ENCODE data around the gene ERCC6L2. TPM values are rescaled to one million over a fixed set of nuclear protein-coding genes. Genes with fewer than 3 reads are reported as not detected.

The ERCC6L2 gene
- total RNA-seq, 1 donor from 2014 or later: 21.7 TPM

DNA sequence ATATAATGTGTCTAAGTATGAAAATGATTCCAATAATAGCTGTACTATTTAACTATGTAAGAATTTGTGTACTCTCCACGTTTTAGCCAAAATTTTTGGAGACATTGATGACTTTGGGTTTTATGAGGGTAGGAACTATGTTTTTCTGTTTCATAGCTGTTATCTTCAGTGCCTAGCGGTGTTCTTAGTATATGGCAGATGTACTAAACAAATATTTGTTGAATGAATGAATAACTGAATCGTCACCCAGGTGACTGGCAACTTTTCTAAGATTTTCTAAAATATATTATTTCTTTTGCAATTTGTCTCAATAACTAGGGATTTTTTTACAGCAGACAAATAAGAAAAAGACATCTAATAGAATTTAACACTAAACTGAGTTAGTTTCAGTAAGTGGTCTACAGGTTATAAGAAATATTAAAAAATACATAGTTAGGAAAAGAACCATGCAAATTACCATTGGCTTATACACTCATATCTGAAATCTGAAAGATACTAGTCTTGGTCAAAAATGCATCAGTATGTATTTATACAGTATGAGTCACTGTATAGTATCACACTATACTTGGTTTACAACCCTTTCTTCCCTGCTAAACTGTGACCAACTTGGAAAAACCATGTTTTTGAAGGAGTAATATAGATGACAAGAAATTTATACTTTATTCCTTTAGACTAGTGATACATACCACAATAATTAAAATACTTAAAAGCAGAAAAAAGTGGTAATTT is 10.5 kb upstream of the ERCC6L2 start:
- Histone ChIP-seq H3K27me3 (ENCODE audit: low read depth) (no peaks in the 10 kb centered on the region), H3K36me3 (peaks cover 5% of the 10 kb centered on the region), H3K9me3 (replicated peaks) (peaks cover 21% of the 10 kb centered on the region), H3K4me3 (no peak overlapping the region), H3K27ac (replicated peaks) (no peak overlapping the region), H3K4me1 (no peaks in the 10 kb centered on the region)
- no peak for DNase-seq
- TF ChIP-seq, protein P1, sequence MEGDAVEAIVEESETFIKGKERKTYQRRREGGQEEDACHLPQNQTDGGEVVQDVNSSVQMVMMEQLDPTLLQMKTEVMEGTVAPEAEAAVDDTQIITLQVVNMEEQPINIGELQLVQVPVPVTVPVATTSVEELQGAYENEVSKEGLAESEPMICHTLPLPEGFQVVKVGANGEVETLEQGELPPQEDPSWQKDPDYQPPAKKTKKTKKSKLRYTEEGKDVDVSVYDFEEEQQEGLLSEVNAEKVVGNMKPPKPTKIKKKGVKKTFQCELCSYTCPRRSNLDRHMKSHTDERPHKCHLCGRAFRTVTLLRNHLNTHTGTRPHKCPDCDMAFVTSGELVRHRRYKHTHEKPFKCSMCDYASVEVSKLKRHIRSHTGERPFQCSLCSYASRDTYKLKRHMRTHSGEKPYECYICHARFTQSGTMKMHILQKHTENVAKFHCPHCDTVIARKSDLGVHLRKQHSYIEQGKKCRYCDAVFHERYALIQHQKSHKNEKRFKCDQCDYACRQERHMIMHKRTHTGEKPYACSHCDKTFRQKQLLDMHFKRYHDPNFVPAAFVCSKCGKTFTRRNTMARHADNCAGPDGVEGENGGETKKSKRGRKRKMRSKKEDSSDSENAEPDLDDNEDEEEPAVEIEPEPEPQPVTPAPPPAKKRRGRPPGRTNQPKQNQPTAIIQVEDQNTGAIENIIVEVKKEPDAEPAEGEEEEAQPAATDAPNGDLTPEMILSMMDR (IDR thresholded peaks at IDR 0.05; ENCODE audit: borderline replicate concordance): no peak
- intact Hi-C loops (cut with micrococcal nuclease): no loop called here

DNA sequence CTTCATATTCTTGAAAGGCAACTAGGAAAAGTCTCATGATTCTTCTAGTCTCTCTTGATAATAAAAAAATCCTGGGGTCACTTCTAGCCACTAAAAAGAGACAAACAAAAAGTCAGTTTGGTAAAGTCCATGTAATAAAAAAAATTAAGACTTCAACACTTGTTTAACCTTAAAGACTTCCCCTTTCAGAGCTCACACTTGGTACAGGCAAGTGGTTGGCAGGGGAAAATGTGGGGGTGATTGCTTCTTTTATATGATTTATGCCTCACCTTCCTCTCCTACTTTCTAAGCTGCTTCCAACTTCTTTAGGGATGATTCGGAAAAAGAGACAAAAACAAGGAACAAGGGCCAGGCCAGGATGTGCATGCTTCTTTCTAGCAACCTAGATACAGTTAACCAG is 5.1 kb upstream of the ERCC6L2 start:
- intact Hi-C loops (cut with micrococcal nuclease): no loop called here

DNA sequence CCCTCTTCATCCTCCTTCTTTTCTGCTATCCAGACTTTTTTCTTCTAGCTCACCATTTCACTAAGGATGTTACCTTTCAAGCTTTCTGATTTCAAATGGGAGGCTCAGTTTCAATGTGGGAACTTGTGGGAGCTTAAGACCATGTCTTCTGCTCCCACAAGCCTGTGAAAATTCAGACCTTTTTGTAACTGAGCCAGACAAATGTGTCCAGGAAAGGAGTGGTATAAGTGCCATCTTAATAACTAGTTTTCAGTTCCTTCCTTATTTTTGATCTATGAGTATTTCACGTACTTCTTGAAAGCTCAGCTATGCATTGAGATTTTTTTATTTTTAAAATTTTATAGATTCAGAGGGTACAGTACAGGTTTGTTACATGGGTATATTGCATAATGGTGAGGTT is 4.6 kb upstream of the ERCC6L2 start:
- Histone ChIP-seq H3K4me1 (peaks cover 20% of the 10 kb centered on the region), H3K36me3 (peaks cover 27% of the 10 kb centered on the region)
- intact Hi-C loops (cut with micrococcal nuclease): no loop called here

More for the DNA sequence above, 5.1 kb upstream of the ERCC6L2 start:
- H3K27me3 ChIP-seq (ENCODE audit: low read depth): no peaks in the 10 kb centered on the region
- H3K9me3 ChIP-seq (replicated peaks): peaks cover 12% of the 10 kb centered on the region
- H3K4me1 ChIP-seq: peaks cover 20% of the 10 kb centered on the region
- no peak overlapping the region for H3K4me3 ChIP-seq
- DNase-seq: no peak
- TF ChIP-seq, protein P1 (IDR thresholded peaks at IDR 0.05; ENCODE audit: borderline replicate concordance): no peak
- H3K27ac ChIP-seq (replicated peaks): no peak overlapping the region
- H3K36me3 ChIP-seq: peaks cover 27% of the 10 kb centered on the region

DNA sequence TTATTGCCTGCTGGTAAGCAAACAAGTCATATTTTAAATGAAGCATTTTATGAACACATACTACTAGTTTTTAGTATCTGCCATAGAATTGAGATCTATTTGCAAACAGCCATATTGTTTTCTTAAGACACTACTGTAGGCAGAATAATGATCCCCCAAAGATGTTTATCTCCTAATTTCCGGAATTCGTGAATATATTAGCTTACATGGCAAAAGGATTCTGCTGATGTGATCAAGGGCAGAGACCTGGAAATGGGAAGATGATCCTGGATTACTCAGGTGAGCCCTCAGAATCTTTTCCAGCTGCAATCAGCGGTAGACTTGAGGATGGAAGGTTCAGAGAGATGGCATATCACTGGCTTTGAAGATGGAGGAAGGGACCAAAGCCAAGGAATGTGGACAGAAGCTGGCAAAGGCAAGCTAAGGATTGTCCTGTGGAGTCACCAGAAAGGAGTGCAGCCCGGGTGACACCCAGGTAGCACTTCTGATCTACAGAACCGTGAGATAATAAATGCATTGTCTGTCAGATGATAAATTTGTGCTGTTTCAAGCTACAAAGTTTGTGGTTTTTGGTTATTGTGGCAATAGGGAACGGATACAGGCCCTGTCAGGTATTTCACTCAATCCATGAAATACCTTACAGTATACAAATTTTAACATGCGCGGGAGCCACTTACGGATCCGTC is 1.0 kb upstream of the ERCC6L2 start:
- no peaks in the 10 kb centered on the region for H3K27me3 ChIP-seq (ENCODE audit: low read depth)
- TF ChIP-seq, protein P1 (IDR thresholded peaks at IDR 0.05; ENCODE audit: borderline replicate concordance): no peak
- intact Hi-C loops (cut with micrococcal nuclease): no loop called here
- DNase-seq: no peak
- no peak overlapping the region for H3K27ac ChIP-seq (replicated peaks)
- peaks cover 27% of the 10 kb centered on the region for H3K36me3 ChIP-seq
- no peak overlapping the region for H3K4me3 ChIP-seq
- peaks cover 23% of the 10 kb centered on the region for H3K4me1 ChIP-seq
- H3K9me3 ChIP-seq (replicated peaks): no peaks in the 10 kb centered on the region

More for the DNA sequence above, 4.6 kb upstream of the ERCC6L2 start:
- no peak for DNase-seq
- H3K27ac ChIP-seq (replicated peaks): no peak overlapping the region
- peaks cover 12% of the 10 kb centered on the region for H3K9me3 ChIP-seq (replicated peaks)
- TF ChIP-seq, protein P1 (IDR thresholded peaks at IDR 0.05; ENCODE audit: borderline replicate concordance): no peak
- no peak overlapping the region for H3K4me3 ChIP-seq
- H3K27me3 ChIP-seq (ENCODE audit: low read depth): no peaks in the 10 kb centered on the region

DNA sequence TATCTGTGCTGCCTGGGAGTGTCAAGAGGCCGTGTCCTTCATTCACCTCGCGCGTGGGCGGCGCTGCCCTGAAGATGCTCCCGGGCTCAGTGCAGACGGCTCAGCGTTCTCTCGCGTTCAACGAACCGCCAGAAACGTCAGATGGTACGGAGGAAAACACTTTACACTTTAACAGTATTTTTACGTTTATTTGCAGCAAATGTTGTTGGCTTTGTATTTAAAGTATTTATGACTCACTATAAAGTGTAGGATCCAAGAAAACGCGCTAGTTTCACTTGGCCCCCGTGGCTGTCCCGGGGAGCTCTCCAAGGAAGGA is 544 bp upstream of the ERCC6L2 start:
- H3K27me3 ChIP-seq (ENCODE audit: low read depth): no peaks in the 10 kb centered on the region
- H3K36me3 ChIP-seq: peaks cover 23% of the 10 kb centered on the region
- H3K4me1 ChIP-seq: peaks cover 28% of the 10 kb centered on the region
- TF ChIP-seq, protein P1 (IDR thresholded peaks at IDR 0.05; ENCODE audit: borderline replicate concordance): no peak
- intact Hi-C loops (cut with micrococcal nuclease): no loop called here
- no peak overlapping the region for H3K4me3 ChIP-seq
- DNase-seq: peak; percentile 58
- no peak overlapping the region for H3K27ac ChIP-seq (replicated peaks)
- H3K9me3 ChIP-seq (replicated peaks): no peaks in the 10 kb centered on the region

Data from left ventricle myocardium inferior (tissue), 1 donor.